IPS-20b (cell line): ENCODE data around the gene TNFRSF11A.

Experiments used
- H3K27ac ChIP-seq: one replicate; pipeline ENCODE4 v1.5.1; 2013; ENCODE audit warnings: low read length
- H3K27me3 ChIP-seq: 2 replicates; pipeline ENCODE4 v1.6.1; 2013; ENCODE audit warnings: mild to moderate bottlenecking, low read length, inconsistent platforms; ENCODE audit not compliant: insufficient read depth
- H3K36me3 ChIP-seq: 2 replicates; pipeline ENCODE4 v1.6.1; 2013; ENCODE audit warnings: low read depth, mild to moderate bottlenecking, inconsistent platforms, low read length, moderate library complexity; ENCODE audit not compliant: insufficient read depth
- H3K4me1 ChIP-seq: 2 replicates; pipeline ENCODE4 v1.6.1; 2013; ENCODE audit warnings: mild to moderate bottlenecking, control low read depth, inconsistent platforms, low read length, moderate library complexity; ENCODE audit not compliant: insufficient read depth
- H3K4me3 ChIP-seq: 2 replicates; pipeline ENCODE4 v1.5.1; 2013; ENCODE audit warnings: mild to moderate bottlenecking, low read length, inconsistent platforms
- H3K9ac ChIP-seq: 2 replicates; pipeline ENCODE4 v1.6.1; 2013; ENCODE audit warnings: low read depth, mild to moderate bottlenecking, inconsistent platforms, low read length, moderate library complexity
- H3K9me3 ChIP-seq: 2 replicates; pipeline ENCODE4 v1.6.1; 2013; ENCODE audit warnings: mild to moderate bottlenecking, low read depth, low read length, inconsistent platforms; ENCODE audit not compliant: insufficient read depth

Gene TNFRSF11A

GRCh38 chr18:62336618-62337017 is 11.5 kb downstream of the TNFRSF11A start:
- H3K36me3 ChIP-seq: no peaks in the 10 kb centered on the region
- no peak overlapping the region for H3K27ac ChIP-seq
- peaks cover 31% of the 10 kb centered on the region for H3K4me1 ChIP-seq
- no peak overlapping the region for H3K4me3 ChIP-seq
- no peaks in the 10 kb centered on the region for H3K27me3 ChIP-seq
- H3K9ac ChIP-seq: no peak overlapping the region
- H3K9me3 ChIP-seq: no peaks in the 10 kb centered on the region

DNA sequence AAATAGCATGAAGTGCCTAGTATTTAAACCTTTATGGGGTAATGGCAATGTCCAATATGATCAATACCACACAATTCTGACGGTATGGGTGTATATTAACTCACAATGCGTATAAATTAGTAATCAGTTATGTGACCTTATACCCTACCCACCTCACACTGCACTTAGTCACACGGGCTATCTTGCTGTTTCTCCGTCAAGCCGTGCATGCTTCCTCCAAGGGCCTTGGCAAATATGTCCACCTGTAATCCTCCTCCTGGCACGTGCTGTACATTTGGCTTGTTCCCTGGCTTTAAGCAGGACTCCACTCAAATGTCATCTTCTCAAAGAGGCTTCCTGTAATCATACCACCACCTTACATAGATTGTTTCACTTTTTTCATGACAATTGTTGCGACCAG is 12.2 kb downstream of the TNFRSF11A start:
- Histone ChIP-seq H3K9ac (no peak overlapping the region), H3K9me3 (no peaks in the 10 kb centered on the region), H3K27ac (no peak overlapping the region), H3K4me3 (no peak overlapping the region), H3K4me1 (peaks cover 31% of the 10 kb centered on the region), H3K27me3 (no peaks in the 10 kb centered on the region), H3K36me3 (no peaks in the 10 kb centered on the region)

DNA sequence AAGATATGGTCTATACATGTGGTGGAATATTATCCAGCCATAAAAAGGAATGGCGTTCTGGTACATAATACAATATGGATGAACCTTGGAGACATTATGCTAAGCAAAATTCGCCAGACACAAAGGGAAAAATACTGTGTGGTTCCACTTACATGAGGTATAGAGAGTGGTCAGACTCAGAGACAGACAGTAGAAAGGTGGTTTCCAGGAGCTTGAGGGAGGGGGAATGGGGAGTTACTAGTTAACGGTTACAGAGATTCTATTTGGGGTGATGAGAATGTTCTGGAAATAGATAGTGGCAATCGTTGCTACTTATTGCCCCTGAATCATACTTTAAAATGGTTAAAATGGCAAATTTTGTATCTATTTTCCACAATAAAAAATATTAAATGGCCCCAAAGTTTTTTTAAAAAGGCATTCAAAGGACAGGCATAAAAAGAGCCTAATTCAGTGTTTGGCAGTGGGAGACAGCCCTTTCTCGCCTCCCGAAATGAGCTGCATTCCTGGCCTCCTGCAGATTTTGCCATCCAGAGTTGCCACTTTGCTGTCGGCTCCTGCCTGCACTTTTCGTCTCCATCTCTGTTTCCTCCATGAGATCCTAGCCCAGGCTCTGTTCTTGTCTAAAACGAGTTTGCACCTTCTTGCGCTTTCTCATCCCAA is 13.5 kb downstream of the TNFRSF11A start:
- Histone ChIP-seq H3K9me3 (no peaks in the 10 kb centered on the region), H3K4me1 (peaks cover 33% of the 10 kb centered on the region), H3K27ac (no peak overlapping the region), H3K27me3 (no peaks in the 10 kb centered on the region), H3K36me3 (no peaks in the 10 kb centered on the region), H3K4me3 (peak overlapping the region; percentile 57; the same call in 1 of the 2 replicates), H3K9ac (no peak overlapping the region)

- no peaks in the 10 kb centered on the region for H3K36me3 ChIP-seq
- no peaks in the 10 kb centered on the region for H3K9me3 ChIP-seq
- peak overlapping the region; percentile 57 for H3K4me3 ChIP-seq
- H3K4me1 ChIP-seq: peaks cover 33% of the 10 kb centered on the region
- H3K9ac ChIP-seq: no peak overlapping the region
- H3K27ac ChIP-seq: no peak overlapping the region
- H3K27me3 ChIP-seq: no peaks in the 10 kb centered on the region
Measured at GRCh38 chr18:62339106-62339988, 14.2 kb downstream of the TNFRSF11A start.

DNA sequence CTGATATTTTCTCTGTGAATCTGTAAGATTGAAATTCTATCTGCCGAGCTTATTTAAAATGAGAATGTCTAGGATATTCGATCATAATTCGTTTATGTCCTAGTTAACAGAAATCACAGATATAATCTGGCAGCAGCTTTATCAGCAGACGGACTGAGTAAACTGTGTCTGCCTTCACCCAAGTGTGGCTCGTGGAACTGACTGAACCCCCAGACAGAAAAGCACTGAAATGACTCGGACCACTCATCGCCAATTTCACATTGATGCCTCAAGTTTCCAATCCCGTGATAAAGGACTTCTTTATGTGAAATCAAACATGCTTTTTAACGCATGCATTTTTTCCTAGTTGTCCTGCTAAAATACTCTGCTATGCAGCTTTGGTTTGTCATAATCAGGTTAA is 15.9 kb downstream of the TNFRSF11A start:
- H3K9ac ChIP-seq: no peak overlapping the region
- H3K36me3 ChIP-seq: no peaks in the 10 kb centered on the region
- H3K4me1 ChIP-seq: peaks cover 40% of the 10 kb centered on the region
- H3K9me3 ChIP-seq: no peaks in the 10 kb centered on the region
- H3K4me3 ChIP-seq: no peak overlapping the region
- H3K27ac ChIP-seq: no peak overlapping the region
- H3K27me3 ChIP-seq: no peaks in the 10 kb centered on the region

GRCh38 chr18:62341473-62341872 is 16.4 kb downstream of the TNFRSF11A start:
- H3K9ac ChIP-seq: no peak overlapping the region
- H3K4me1 ChIP-seq: peaks cover 43% of the 10 kb centered on the region
- no peaks in the 10 kb centered on the region for H3K9me3 ChIP-seq
- no peaks in the 10 kb centered on the region for H3K27me3 ChIP-seq
- H3K36me3 ChIP-seq: no peaks in the 10 kb centered on the region
- no peak overlapping the region for H3K27ac ChIP-seq
- no peak overlapping the region for H3K4me3 ChIP-seq

GRCh38 chr18:62342884-62343283 is 17.8 kb downstream of the TNFRSF11A start:
- no peak overlapping the region for H3K27ac ChIP-seq
- no peaks in the 10 kb centered on the region for H3K27me3 ChIP-seq
- H3K4me1 ChIP-seq: peaks cover 43% of the 10 kb centered on the region
- no peak overlapping the region for H3K4me3 ChIP-seq
- no peak overlapping the region for H3K9ac ChIP-seq
- no peaks in the 10 kb centered on the region for H3K9me3 ChIP-seq
- H3K36me3 ChIP-seq: no peaks in the 10 kb centered on the region

- no peaks in the 10 kb centered on the region for H3K36me3 ChIP-seq
- H3K9ac ChIP-seq: no peak overlapping the region
- H3K4me1 ChIP-seq: peaks cover 38% of the 10 kb centered on the region
- no peak overlapping the region for H3K4me3 ChIP-seq
- no peaks in the 10 kb centered on the region for H3K9me3 ChIP-seq
- no peaks in the 10 kb centered on the region for H3K27me3 ChIP-seq
- H3K27ac ChIP-seq: no peak overlapping the region
Measured at GRCh38 chr18:62343316-62343715, 18.2 kb downstream of the TNFRSF11A start.

GRCh38 chr18:62345909-62346308 is 20.8 kb downstream of the TNFRSF11A start:
- no peaks in the 10 kb centered on the region for H3K36me3 ChIP-seq
- peaks cover 24% of the 10 kb centered on the region for H3K4me1 ChIP-seq
- H3K9me3 ChIP-seq: no peaks in the 10 kb centered on the region
- H3K27ac ChIP-seq: no peak overlapping the region
- H3K4me3 ChIP-seq: no peak overlapping the region
- no peaks in the 10 kb centered on the region for H3K27me3 ChIP-seq
- no peak overlapping the region for H3K9ac ChIP-seq

DNA sequence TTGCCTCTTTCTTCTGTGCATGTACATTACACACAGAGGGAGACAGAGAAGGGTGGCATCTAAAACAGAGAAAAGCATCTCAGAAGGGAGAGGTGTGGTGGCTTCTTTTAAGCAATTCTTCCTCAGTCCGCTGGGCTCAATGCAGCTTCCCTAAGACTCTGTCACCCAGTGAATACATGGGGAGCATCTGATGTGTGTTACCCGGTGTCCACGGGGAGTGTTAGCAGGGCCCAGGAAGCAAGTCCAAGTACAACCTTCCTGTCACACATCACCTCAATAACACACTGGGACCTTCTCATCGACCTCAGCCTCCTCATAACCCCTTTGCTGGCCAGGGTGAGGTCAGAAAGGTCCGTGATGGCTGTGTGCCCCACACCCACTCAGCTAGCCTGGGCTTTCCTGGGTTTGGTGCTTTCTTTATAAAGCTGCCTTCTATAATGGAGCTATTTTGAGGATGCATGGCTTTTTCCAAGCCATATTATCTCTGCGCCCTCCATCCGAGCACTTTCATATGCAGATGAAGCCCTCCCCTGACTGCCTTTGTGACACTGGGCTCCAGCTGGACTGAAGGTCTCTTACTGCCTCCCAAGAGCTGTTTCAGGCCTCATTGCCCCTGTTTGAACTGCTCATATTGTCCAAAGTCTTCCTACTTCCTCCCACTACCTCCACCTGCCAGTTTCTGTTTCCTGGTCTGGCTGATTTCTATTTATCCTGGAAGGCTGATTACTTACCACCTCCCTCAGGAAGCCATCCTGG is 21.4 kb downstream of the TNFRSF11A start:
- H3K36me3 ChIP-seq: no peaks in the 10 kb centered on the region; the same call in 1 of the 2 replicates
- H3K9ac ChIP-seq: peak overlapping the region; percentile 34; the same call in 1 of the 2 replicates
- peak overlapping the region; percentile 35; the same call in 1 of the 2 replicates for H3K4me3 ChIP-seq
- peaks cover 24% of the 10 kb centered on the region for H3K4me1 ChIP-seq
- no peaks in the 10 kb centered on the region for H3K9me3 ChIP-seq
- H3K27ac ChIP-seq: no peak overlapping the region
- H3K27me3 ChIP-seq: no peaks in the 10 kb centered on the region

DNA sequence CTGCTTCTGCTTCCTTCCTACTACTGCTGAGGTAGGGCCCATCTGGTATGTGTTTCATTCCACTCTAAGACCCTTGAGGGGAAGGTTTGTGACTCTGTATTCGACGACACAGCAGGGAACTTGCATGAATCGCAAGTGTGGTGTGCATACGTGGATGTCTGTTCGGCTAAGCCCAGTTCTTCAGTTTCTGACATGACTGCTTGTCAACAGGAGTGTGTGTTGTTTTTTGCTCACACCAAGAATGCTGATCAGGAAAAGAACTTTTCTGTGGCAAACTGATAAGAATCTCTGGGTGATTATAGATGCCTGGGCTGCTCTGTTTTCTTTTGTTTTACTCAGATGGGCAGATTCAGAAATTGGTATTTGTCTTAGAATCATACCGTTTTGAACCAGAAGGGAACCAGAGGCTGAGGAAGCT is 22.0 kb downstream of the TNFRSF11A start:
- H3K9me3 ChIP-seq: no peaks in the 10 kb centered on the region
- peaks cover 24% of the 10 kb centered on the region for H3K4me1 ChIP-seq
- H3K36me3 ChIP-seq: peaks cover 3% of the 10 kb centered on the region; the same call in 1 of the 2 replicates
- no peaks in the 10 kb centered on the region for H3K27me3 ChIP-seq
- peak overlapping the region; percentile 34; the same call in 1 of the 2 replicates for H3K9ac ChIP-seq
- H3K27ac ChIP-seq: no peak overlapping the region
- peak overlapping the region; percentile 35; the same call in 1 of the 2 replicates for H3K4me3 ChIP-seq
